Measurements from ENCODE around the gene CHRNA4. TPM values are rescaled to one million over a fixed set of nuclear protein-coding genes. Genes with fewer than 3 reads are reported as not detected.

Gene CHRNA4
- total and polyA plus RNA-seq, 2 donors (not counting 3 experiments of a cell fraction or from before 2014, with no cell fraction given), result not detected

- DNase-seq (ENCODE audit: low read depth, low spot score), result no peak
- BruUV-seq (replicated peaks), result no TSS peak
- CTCF ChIA-PET, result interaction anchor here (2.1 kb wide), 1 partner anchor 67 kb away, joined by 11 read pairs; no protein-coding TSS in a partner anchor
- H3K27me3 ChIP-seq (ENCODE audit: control insufficient read depth in 2 of 2, insufficient read depth in 2 of 2, low read length in 2 of 2), result no peaks in the 10 kb centered on the region
- no peaks in the 10 kb centered on the region for H3K79me2 ChIP-seq (ENCODE audit: control insufficient read depth, insufficient read depth, low read length)
- H2AFZ ChIP-seq (ENCODE audit: low read depth, low read length), result no peak overlapping the region
- no peaks in the 10 kb centered on the region for H3K36me3 ChIP-seq (ENCODE audit: control insufficient read depth in 2 of 2, extremely low read depth in 1 of 2, insufficient read depth in 2 of 2, low read length in 2 of 2)
- POLR2A ChIA-PET, result no interaction called here
- no peak overlapping the region for H3K4me3 ChIP-seq (replicated peaks in 1 of 3; ENCODE audit: insufficient read depth in 1 of 3, low read depth in 1 of 3, low read length in 3 of 3)
- H3K9me3 ChIP-seq (replicated peaks; ENCODE audit: control insufficient read depth, insufficient read depth, low read length), result no peaks in the 10 kb centered on the region
- H3K9ac ChIP-seq (replicated peaks; ENCODE audit: extremely low read depth, insufficient read depth, low read length), result no peak overlapping the region
- no peaks in the 10 kb centered on the region for H3K4me1 ChIP-seq (ENCODE audit: control insufficient read depth, extremely low read depth, insufficient read depth, low read length)
- no peaks in the 10 kb centered on the region for H3K9me1 ChIP-seq (replicated peaks; ENCODE audit: control insufficient read depth, extremely low read depth, insufficient read depth, low read length)
- no peak for TF ChIP-seq FOS (IDR thresholded peaks at IDR 0.05; ENCODE audit: borderline replicate concordance, insufficient read depth, low read length)
- TF ChIP-seq MYC (IDR thresholded peaks at IDR 0.05; ENCODE audit: low read depth, low read length), result no peak
- no peak for TF ChIP-seq GATA2 (IDR thresholded peaks at IDR 0.05; ENCODE audit: insufficient read depth, insufficient read length, low read depth, low read length)
- no peak for TF ChIP-seq JUN (IDR thresholded peaks at IDR 0.05; ENCODE audit: borderline replicate concordance, insufficient read depth, insufficient read length, low read depth)
- TF ChIP-seq POLR2A (IDR thresholded peaks at IDR 0.05; ENCODE audit: low read depth, low read length), result no peak
- no peak for TF ChIP-seq CTCF (IDR thresholded peaks at IDR 0.05; ENCODE audit: extremely low read depth in 1 of 2, insufficient read depth in 1 of 2, low read depth in 1 of 2, low read length in 2 of 2)
- TF ChIP-seq EZH2 (IDR thresholded peaks at IDR 0.05; ENCODE audit: borderline replicate concordance, low read depth, low read length, severe bottlenecking), result no peak
- TF ChIP-seq MAX (IDR thresholded peaks at IDR 0.05; ENCODE audit: insufficient read depth, insufficient read length), result no peak
- no peak for TF ChIP-seq POLR2AphosphoS5 (IDR thresholded peaks at IDR 0.05; ENCODE audit: insufficient read depth, low read depth, low read length)
- no peaks in the 10 kb centered on the region for H4K20me1 ChIP-seq (replicated peaks; ENCODE audit: control insufficient read depth, extremely low read depth, insufficient read depth, low read length)
- intact Hi-C loops (cut with micrococcal nuclease) (no loop called here), dilution Hi-C loops (cut with MboI; ENCODE audit: extremely low pct_ligation_motif_present, low sequenced_read_pairs) (no loop called here)
- H3K27ac ChIP-seq (ENCODE audit: insufficient read depth, low read depth, low read length), result no peak overlapping the region
- H3K4me2 ChIP-seq (ENCODE audit: insufficient read depth, low read length), result no peak overlapping the region
- no peak for FAIRE-seq
These were observed 45.9 kb downstream of the CHRNA4 start for GRCh38 chr20:63315240-63315689.

All from endothelial cell of umbilical vein (primary cell).